ENCODE data around the gene FLRT2.

DNA sequence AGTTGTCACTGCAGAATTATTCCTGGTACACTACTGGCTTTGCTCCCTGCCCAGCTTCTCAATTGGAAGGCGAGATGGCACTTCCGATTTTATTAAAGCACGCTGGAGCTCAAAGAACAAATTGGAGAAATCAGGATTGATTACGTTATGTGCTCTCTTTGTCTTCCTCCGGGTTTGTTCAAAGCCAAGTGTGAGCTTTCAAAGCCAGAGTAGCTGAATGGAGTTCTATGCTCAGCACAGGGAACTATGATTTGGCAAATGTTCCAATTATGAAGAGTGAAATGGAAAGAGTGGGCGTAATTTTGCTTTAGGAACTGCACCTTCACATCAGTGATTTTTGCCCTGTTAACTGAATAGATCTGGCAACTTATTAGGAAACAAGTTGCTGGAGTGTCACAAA is 72.4 kb downstream of the FLRT2 start:
- TF ChIP-seq POLR2A (IDR thresholded peaks at IDR 0.05; ENCODE audit: low read depth, low read length) (no peak), POLR2AphosphoS5 (IDR thresholded peaks at IDR 0.05; ENCODE audit: low read depth, low read length) (no peak), TAF1 (IDR thresholded peaks at IDR 0.05; ENCODE audit: borderline replicate concordance, low read depth, low read length) (no peak)
